Right forelimb (tissue), 1 donor: ENCODE data around the gene ZSCAN30.
"Not testable (repeated sequence)": the region's sequence is repeated elsewhere in the genome, so short reads cannot be mapped to it uniquely, and the experiment has no call there.

Experiments used
- DNase-seq: peaks from one replicate; pipeline ENCODE4 v3.0.0-alpha.2; 2018

Gene ZSCAN30

DNA sequence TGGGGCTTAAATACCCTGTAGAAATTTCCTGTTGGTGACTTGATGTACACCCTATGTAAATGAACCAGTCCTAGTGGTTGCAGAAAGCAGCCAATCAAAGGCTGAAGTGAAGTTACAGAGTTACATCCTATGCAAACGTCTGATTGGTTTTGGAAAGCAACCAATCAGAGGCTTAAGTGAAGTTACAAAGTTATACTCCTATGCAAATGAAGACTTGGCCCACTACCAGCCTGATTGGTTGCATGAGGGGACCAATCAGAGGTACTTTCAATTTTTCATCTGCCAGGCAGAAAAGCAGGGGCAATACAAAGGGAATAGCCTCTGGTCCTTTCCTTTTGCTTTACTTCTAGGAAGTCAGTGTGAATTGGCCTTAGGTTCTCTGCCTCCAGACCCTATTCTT lies 62.8 kb downstream of the ZSCAN30 start:
- DNase-seq: no peak

- no peak for DNase-seq
Measured at GRCh38 chr18:35223797-35224196, 66.2 kb downstream of the ZSCAN30 start.

DNA sequence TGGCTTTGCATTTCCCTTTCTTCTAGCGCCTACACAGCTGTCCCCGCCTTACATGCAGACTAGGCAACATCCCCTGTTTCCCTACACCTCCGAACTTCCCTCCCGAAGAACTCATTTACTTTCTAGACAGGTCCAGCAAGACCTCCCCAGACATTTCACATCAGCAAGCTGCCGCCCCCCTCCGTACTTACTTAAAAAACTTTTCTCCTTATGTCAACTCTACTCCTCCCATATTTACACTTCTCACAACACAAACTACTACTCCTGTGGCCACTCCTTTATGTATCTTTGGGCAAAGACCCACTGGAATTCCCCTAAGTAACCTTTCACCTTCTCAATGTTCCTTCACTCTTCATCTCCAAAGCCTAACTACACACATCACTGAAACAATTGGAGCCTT lies 69.6 kb downstream of the ZSCAN30 start:
- no peak for DNase-seq

GRCh38 chr18:35219331-35219730 lies 70.7 kb downstream of the ZSCAN30 start:
- DNase-seq: not testable (repeated sequence)

- not testable (repeated sequence) for DNase-seq
Measured at GRCh38 chr18:35216611-35217010, 73.4 kb downstream of the ZSCAN30 start.

GRCh38 chr18:35215026-35215425 lies 75.0 kb downstream of the ZSCAN30 start:
- DNase-seq: no peak

GRCh38 chr18:35205746-35206458 lies 84.1 kb downstream of the ZSCAN30 start:
- not testable (repeated sequence) for DNase-seq

DNA sequence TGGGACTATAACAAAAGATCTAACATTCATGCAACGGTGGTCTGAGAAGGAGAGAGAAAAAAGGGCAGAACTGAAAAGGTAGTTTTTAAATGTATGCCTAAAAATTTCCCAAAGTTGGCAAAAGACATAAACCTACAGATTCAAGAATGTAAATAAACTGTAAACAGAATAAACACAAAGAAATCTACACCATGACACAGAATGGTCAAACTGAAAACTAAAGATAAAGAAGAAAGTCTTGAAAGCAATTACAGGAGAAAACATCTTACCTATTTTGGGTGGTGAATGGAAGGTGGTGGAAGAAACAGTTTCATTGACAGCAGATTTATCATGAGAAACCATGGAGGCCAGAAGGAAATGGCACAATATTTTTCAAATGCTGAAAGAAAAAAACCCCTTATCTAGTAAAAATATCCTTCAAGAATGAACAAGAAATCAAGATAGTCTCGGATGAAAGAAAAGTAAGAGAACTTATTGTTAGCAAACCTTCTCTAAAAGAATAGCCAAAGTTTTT lies 84.8 kb downstream of the ZSCAN30 start:
- no peak for DNase-seq

DNA sequence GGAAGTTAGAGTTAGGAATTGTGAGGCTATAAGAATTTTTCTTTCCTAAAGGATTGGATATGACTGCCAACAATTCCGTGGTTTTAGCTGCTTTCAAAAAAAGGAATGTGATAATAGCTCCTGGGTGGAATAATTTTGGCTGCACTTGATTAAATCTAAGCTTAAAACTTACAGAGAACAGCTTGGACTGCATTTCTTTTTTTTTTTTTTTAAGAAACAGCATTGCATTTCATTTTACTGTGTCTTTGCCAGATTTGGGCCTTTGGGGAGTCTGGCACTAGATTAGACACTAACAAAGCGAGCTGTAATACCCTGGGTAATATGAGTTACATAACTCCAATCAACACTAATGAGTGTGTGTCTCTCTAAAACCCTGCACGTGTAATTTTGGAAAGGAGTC lies 87.0 kb downstream of the ZSCAN30 start:
- DNase-seq: no peak

DNA sequence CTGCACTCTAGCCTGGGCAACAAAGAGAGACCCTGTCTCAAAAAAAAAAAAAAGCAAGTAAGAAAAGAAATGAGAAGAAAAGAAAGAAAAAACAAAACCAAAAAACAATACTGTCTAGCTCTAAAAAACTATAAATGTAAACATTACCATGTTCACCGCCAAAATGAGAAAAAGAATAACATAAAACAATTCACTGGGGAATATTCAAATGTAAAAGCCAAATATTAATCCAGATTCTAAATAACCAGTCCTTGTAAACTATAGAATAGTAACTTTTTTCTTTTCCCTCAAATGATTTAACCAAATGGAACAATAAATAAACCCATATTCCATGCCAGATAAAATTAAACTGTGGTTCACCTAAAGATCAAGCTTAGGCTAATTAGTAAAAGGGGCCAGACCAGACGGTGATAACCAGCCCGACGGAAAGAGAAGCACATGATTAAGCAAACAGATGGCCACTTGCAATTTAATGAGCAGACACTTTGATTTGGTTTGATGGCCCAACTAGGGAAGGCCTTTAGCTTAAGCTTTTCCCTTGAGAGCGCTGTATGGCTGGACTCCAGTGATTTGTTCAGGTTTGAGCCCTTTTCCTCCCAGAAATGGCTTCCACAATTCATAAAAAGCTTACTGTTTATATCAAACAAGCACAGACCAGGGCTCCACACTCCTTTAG lies 88.6 kb downstream of the ZSCAN30 start:
- peak; percentile 48 for DNase-seq
